Naive B cell (primary cell): ENCODE data around the gene MGAT4A. TPM values are rescaled to one million over a fixed set of nuclear protein-coding genes. Genes with fewer than 3 reads are reported as not detected.
A peak's percentile ranks its signal among the peaks of the same experiment; 100 is the strongest.

Experiments used
- ATAC-seq, 2 donors: fragments of 150-1000 bp; cut with Tn5 transposase; 2 replicates each; pipeline ENCODE4 v1.10.0; 2021; ENCODE audit warnings: low read depth in 2 of 2, mild to moderate bottlenecking in 2 of 2, moderate library complexity in 2 of 2
- DNase-seq: peaks from one replicate; pipeline ENCODE4 v3.0.0; 2022
- H3K27ac Mint-ChIP-seq, 6 donors: one replicate each; pipeline ENCODE4 v1.8.0; 2020 to 2022; ENCODE audit warnings: mild to moderate bottlenecking in 6 of 6, mixed read lengths in 6 of 6, moderate library complexity in 5 of 6, inconsistent platforms in 2 of 6
- H3K27me3 Mint-ChIP-seq, 3 donors: one replicate each; pipeline ENCODE4 v1.8.0; 2021 to 2022; ENCODE audit warnings: mixed read lengths in 3 of 3, mild to moderate bottlenecking in 1 of 3
- H3K36me3 Mint-ChIP-seq, 2 donors: one replicate each; pipeline ENCODE4 v1.8.0; 2020 to 2022; ENCODE audit warnings: mixed read lengths in 2 of 2, inconsistent platforms in 1 of 2, mild to moderate bottlenecking in 1 of 2
- H3K4me1 Mint-ChIP-seq, 3 donors: one replicate each; pipeline ENCODE4 v1.8.0; 2020 to 2022; ENCODE audit warnings: mixed read lengths in 3 of 3, inconsistent platforms in 1 of 3, mild to moderate bottlenecking in 1 of 3, moderate library complexity in 1 of 3
- H3K4me3 Mint-ChIP-seq, 8 donors: one replicate each; pipeline ENCODE4 v1.8.0; 2020 to 2022; ENCODE audit warnings: mild to moderate bottlenecking in 8 of 8, mixed read lengths in 8 of 8, moderate library complexity in 8 of 8, inconsistent platforms in 2 of 8
- H3K9me3 Mint-ChIP-seq, 7 donors: one replicate each; pipeline ENCODE4 v1.8.0; 2020 to 2022; ENCODE audit warnings: mixed read lengths in 7 of 7, mild to moderate bottlenecking in 5 of 7, inconsistent platforms in 2 of 7, moderate library complexity in 1 of 7
- polyA plus RNA-seq, 6 donors: library from polyadenylated mRNA; unstranded; fragments of 300-500 nt; fragmentation: Illumina TruSeq; gene quantifications; one replicate each; pipeline ENCODE4 v1.2.3, GENCODE V29; 2021; ENCODE audit warnings: low read depth in 6 of 6

The MGAT4A gene
- polyA plus RNA-seq, 6 donors from 2014 or later: 13.7 to 47.2 (median 21.6) TPM

GRCh38 chr2:98586551-98587140, 144.3 kb downstream of the MGAT4A start:
- DNase-seq (no peak), ATAC-seq (no peak)
- Mint-ChIP-seq H3K4me3 (no peak overlapping the region), H3K9me3 (no peaks in the 10 kb centered on the region), H3K36me3 (no peaks in the 10 kb centered on the region), H3K27ac (peak overlapping the region in 1 of 6 donors; percentile 50), H3K27me3 (no peaks in the 10 kb centered on the region), H3K4me1 (peaks cover 0 to under 1% (median 0%) of the 10 kb centered on the region in 3 donors)

DNA sequence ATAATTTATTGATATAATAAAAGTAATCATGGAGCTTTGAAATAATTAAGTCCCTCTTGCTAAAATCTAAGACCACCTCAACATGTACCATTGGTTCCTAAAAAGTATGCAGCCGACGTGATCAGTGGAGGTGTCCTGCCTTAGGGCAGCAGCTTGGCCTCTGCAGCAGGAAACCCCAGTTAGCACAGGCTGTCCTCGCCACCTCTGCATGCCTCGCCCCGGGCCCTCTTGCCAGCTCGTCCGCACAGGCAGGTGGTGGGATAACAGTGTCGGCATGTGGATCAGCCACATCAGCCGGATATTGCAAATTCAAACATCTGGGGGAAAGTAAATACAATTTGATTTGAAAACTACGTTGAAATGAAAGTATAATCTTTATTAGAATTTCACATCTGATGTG, 145.5 kb downstream of the MGAT4A start:
- H3K4me3 Mint-ChIP-seq: no peak overlapping the region
- no peaks in the 10 kb centered on the region for H3K36me3 Mint-ChIP-seq
- DNase-seq (no peak), ATAC-seq (no peak)
- peaks cover 6 to 12% (median 10%) of the 10 kb centered on the region in 3 donors for H3K4me1 Mint-ChIP-seq
- no peaks in the 10 kb centered on the region for H3K9me3 Mint-ChIP-seq
- no peaks in the 10 kb centered on the region for H3K27me3 Mint-ChIP-seq
- H3K27ac Mint-ChIP-seq: no peak overlapping the region

DNA sequence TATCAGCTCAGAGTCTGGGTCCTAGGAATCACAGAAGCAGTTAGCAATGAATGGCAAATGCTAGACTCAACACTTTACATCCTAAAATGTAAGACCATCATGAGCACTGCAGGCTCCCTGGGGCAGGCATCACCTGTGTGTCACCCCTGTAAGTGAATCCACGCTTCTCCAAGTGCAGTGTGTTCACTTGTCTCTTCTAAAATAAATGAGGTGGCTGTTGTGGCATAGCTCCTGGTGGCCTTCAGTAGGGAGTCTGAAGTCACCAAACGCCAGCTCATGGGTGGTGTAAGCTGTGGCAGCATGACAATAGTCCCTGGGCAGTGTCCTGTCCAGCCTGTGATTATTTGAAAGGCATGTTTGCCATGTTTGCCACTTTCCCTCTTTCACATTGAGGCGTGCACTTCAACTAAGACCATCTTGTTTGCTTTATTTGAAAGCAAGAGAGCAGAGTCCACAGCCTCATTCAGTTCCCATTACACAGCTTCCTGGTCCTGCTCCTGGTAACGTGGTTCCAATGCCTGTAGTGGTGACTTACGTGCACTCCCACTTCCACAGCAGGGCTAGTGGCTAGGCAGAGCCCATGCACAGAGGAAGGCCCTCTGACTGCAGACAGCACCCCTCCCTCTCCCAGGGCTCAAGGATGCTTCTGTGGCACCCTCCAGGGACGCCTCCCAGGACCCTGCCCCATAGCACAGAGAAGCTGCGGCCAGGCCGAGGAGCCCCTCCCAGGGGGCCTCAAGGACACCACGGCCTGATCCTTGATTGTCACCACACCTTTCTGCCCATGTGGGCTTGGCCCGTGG, 146.9 kb downstream of the MGAT4A start:
- ATAC-seq: no peak
- H3K27ac Mint-ChIP-seq: no peak overlapping the region
- peaks cover 6 to 12% (median 10%) of the 10 kb centered on the region in 3 donors for H3K4me1 Mint-ChIP-seq

GRCh38 chr2:98583276-98583675, 147.7 kb downstream of the MGAT4A start:
- Mint-ChIP-seq H3K36me3 (no peaks in the 10 kb centered on the region), H3K27ac (no peak overlapping the region), H3K27me3 (no peaks in the 10 kb centered on the region), H3K4me3 (no peak overlapping the region), H3K4me1 (peaks cover 6 to 12% (median 10%) of the 10 kb centered on the region in 3 donors), H3K9me3 (no peaks in the 10 kb centered on the region)
- DNase-seq: no peak
- ATAC-seq: no peak

More for the DNA sequence above, 146.9 kb downstream of the MGAT4A start:
- Mint-ChIP-seq H3K27me3 (no peaks in the 10 kb centered on the region), H3K36me3 (no peaks in the 10 kb centered on the region), H3K9me3 (no peaks in the 10 kb centered on the region), H3K4me3 (no peak overlapping the region)
- DNase-seq: no peak

GRCh38 chr2:98582523-98582922, 148.4 kb downstream of the MGAT4A start:
- Mint-ChIP-seq H3K27ac (no peak overlapping the region), H3K4me1 (peaks cover 6 to 12% (median 10%) of the 10 kb centered on the region in 3 donors), H3K36me3 (no peaks in the 10 kb centered on the region)

DNA sequence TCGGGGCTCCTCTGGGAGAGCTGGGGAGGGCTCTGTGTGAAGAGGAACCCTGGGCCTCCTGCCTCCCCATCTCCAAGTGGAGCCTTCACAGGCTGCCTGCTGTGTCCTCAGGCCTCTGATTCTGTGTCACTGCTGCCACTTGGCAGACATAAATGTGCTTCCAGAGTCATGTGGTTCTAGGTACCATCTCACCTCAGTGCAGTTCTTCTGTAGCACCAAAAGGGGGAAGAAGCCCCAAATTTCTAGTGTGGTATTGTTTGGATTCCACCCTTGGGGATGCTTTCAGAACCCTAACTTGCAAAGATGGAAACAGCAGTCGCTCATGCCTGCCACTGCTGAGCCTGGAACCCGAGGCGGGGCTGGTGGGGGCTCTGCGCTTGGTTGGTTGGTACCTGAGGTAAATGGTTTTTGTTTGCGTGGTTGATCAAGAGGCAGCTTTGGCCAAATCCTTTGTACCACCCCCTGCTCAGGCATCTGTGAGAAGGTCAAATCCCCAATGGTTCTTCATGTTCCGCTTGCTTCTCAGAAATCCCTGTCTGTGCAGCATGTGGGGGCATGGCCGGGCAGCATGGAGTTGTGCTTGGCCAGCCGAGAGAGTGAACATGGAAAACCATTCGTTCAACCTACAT, 150.2 kb downstream of the MGAT4A start:
- peak; percentile 23 to 43 for ATAC-seq
- Mint-ChIP-seq H3K4me1 (peaks cover 6 to 12% (median 10%) of the 10 kb centered on the region in 3 donors), H3K36me3 (no peaks in the 10 kb centered on the region), H3K27me3 (no peaks in the 10 kb centered on the region), H3K27ac (peak overlapping the region in 5 of 6 donors; percentile 5 to 82 (median 39)), H3K4me3 (peak overlapping the region in 6 of 8 donors; percentile 9 to 65 (median 25)), H3K9me3 (no peaks in the 10 kb centered on the region)
- no peak for DNase-seq

More at GRCh38 chr2:98582523-98582922, 148.4 kb downstream of the MGAT4A start:
- ATAC-seq: no peak
- no peaks in the 10 kb centered on the region for H3K27me3 Mint-ChIP-seq
- H3K9me3 Mint-ChIP-seq: no peaks in the 10 kb centered on the region
- no peak overlapping the region for H3K4me3 Mint-ChIP-seq
- no peak for DNase-seq

- Mint-ChIP-seq H3K9me3 (no peaks in the 10 kb centered on the region), H3K4me3 (no peak overlapping the region), H3K27me3 (no peaks in the 10 kb centered on the region), H3K27ac (peak overlapping the region in 1 of 6 donors; percentile 54), H3K36me3 (no peaks in the 10 kb centered on the region), H3K4me1 (peaks cover 6 to 12% (median 10%) of the 10 kb centered on the region in 3 donors)
- ATAC-seq (no peak), DNase-seq (no peak)
Measured at GRCh38 chr2:98579926-98580325, 151.0 kb downstream of the MGAT4A start.

DNA sequence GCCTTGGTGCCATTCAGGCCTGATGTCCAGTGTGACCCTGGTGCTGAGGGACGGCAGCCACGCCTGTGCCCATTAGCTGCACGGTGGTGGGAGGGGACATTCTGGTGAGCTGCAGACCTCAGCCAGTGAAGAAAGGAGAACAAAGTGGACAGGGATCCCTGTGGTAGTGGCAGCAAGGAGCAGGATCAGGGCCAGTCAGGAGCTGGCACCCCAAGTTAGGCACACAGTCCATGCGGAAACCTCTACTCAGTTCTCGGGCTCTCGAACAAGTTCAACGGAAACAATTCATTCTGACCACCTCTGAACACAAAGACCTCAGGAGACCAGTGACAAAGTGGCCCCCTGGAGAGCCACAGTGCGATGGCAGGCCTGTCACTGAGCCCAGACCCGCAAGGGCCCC, 152.7 kb downstream of the MGAT4A start:
- Mint-ChIP-seq H3K36me3 (no peaks in the 10 kb centered on the region), H3K27me3 (no peaks in the 10 kb centered on the region), H3K4me1 (peaks cover 6 to 12% (median 10%) of the 10 kb centered on the region in 3 donors), H3K27ac (peak overlapping the region in 1 of 6 donors; percentile 50), H3K4me3 (no peak overlapping the region), H3K9me3 (no peaks in the 10 kb centered on the region)
- no peak for DNase-seq
- no peak for ATAC-seq

DNA sequence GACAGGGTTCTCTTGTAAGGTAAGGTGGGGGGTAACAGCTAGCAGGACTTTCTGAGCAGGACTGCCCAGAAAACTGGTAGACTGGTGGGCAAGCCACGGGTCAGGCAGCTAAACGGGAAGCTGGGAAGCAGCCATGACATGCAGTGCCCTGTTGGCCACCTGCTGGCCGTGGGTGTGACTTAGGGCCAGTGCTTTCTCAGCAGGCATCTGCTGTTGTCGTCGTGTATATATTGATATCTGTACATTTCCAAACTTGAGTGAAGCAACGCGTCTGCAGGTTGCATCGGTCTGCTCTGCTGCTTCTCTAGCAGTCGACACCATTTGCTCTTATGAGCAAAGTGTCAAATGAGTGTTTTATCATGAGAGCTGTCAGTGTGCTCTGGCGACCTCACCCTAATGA, 153.6 kb downstream of the MGAT4A start:
- H3K36me3 Mint-ChIP-seq: no peaks in the 10 kb centered on the region
- no peak for ATAC-seq
- H3K27ac Mint-ChIP-seq: no peak overlapping the region
- no peak for DNase-seq
- H3K27me3 Mint-ChIP-seq: no peaks in the 10 kb centered on the region
- no peaks in the 10 kb centered on the region for H3K9me3 Mint-ChIP-seq
- H3K4me3 Mint-ChIP-seq: peak overlapping the region in 1 of 8 donors; percentile 60
- peaks cover 6 to 12% (median 10%) of the 10 kb centered on the region in 3 donors for H3K4me1 Mint-ChIP-seq

DNA sequence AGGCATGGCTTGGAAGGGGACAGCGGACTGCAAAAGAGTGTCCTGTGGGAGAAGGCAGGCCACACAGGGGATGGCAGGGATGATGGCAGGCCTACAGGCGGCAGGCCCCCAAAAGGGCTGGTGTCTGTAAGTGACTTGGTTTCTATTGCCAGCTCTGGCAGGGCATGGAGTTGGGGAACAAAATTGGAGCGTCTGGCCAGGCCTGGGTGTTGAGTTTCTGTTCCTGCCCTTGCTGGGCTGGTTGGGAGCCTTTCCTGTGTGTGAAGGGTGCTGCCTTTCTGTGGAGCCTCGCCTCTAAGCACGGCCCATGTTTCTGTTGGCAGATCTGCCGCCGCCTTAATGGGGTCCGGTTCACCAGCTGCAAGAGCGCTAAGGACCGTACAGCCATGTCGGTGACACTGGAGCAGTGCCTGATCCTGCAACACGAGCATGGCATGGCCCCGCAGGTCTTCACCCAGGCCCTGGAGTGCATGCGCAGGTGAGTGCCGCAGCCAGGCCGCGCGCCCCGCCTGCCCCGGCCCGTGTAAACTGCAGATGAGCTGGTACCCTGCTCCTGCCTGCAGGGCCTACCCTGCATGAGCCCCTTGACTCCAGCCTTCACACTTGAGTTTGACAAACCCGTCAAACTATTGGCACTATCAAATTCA, 154.1 kb downstream of the MGAT4A start:
- H3K27ac Mint-ChIP-seq: no peak overlapping the region
- H3K9me3 Mint-ChIP-seq: no peaks in the 10 kb centered on the region
- ATAC-seq (no peak), DNase-seq (no peak)
- H3K36me3 Mint-ChIP-seq: no peaks in the 10 kb centered on the region
- H3K4me1 Mint-ChIP-seq: peaks cover 6 to 12% (median 10%) of the 10 kb centered on the region in 3 donors
- H3K27me3 Mint-ChIP-seq: no peaks in the 10 kb centered on the region
- peak overlapping the region in 1 of 8 donors; percentile 25 for H3K4me3 Mint-ChIP-seq

DNA sequence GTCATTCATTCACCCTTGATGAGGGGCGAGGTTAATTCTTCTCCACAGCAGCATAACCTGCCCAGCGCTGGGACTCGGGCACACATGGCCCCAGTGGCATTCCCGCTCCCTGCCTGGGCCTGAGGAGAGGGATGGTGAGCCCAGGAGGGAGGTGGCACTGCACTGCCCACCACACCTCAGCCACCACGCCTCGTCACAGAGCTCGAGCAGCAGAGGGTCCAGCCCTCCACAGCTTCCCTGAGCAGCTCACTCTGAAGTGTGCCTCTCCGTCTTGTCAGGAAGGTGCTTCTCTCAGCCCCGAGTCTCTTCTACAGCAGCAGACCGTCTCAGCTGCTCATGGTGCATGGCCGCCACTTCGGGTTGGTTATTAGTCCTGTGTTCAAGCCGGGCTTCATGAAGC, 157.5 kb downstream of the MGAT4A start:
- no peak overlapping the region for H3K4me3 Mint-ChIP-seq

GRCh38 chr2:98572676-98573075, 158.3 kb downstream of the MGAT4A start:
- Mint-ChIP-seq H3K27me3 (no peaks in the 10 kb centered on the region), H3K27ac (peak overlapping the region in 1 of 6 donors; percentile 11), H3K4me3 (no peak overlapping the region), H3K4me1 (peaks cover 0 to 4% (median 4%) of the 10 kb centered on the region in 3 donors), H3K9me3 (no peaks in the 10 kb centered on the region), H3K36me3 (peaks cover 0 to 9% of the 10 kb centered on the region in 2 donors)
- DNase-seq: no peak
- no peak for ATAC-seq

More for the DNA sequence above, 157.5 kb downstream of the MGAT4A start:
- Mint-ChIP-seq H3K9me3 (no peaks in the 10 kb centered on the region), H3K36me3 (peaks cover 0 to 9% of the 10 kb centered on the region in 2 donors), H3K27me3 (no peaks in the 10 kb centered on the region), H3K27ac (no peak overlapping the region), H3K4me1 (peaks cover 0 to 4% (median 4%) of the 10 kb centered on the region in 3 donors)
- DNase-seq (no peak), ATAC-seq (no peak)

DNA sequence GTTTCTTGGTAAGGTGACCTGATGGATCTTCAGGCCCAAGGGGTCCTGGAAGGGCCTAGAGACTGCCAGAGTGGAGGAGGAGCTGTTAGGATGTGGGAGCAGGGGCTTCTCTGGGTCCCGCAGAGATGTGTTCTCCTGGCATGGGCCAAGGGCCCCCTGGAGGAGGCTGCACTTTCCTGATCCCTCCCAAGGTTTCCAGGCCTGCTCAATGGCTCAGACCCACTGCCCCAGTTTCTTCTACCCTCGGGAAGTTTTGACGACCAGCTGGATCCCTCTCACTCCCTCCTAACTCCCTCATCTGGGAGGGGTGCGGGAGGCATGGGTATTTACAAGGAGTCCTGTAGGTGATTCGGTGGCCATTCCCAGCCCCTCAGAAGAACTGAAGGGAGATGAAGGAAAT, 158.7 kb downstream of the MGAT4A start:
- Mint-ChIP-seq H3K36me3 (peaks cover 0 to 9% of the 10 kb centered on the region in 2 donors), H3K9me3 (no peaks in the 10 kb centered on the region), H3K4me1 (peaks cover 0 to 4% (median 4%) of the 10 kb centered on the region in 3 donors), H3K27me3 (no peaks in the 10 kb centered on the region), H3K27ac (no peak overlapping the region), H3K4me3 (no peak overlapping the region)
- ATAC-seq: no peak
- DNase-seq: no peak
